GM18868 (cell line): Measurements from ENCODE around the gene RBP3.

Experiments
- ATAC-seq: cut with Tn5 transposase; IDR thresholded peaks from one replicate; pipeline ENCODE4 v1.9.1; 2021; ENCODE audit warnings: mild to moderate bottlenecking, moderate library complexity; ENCODE audit not compliant: unreplicated experiment

Gene RBP3

DNA sequence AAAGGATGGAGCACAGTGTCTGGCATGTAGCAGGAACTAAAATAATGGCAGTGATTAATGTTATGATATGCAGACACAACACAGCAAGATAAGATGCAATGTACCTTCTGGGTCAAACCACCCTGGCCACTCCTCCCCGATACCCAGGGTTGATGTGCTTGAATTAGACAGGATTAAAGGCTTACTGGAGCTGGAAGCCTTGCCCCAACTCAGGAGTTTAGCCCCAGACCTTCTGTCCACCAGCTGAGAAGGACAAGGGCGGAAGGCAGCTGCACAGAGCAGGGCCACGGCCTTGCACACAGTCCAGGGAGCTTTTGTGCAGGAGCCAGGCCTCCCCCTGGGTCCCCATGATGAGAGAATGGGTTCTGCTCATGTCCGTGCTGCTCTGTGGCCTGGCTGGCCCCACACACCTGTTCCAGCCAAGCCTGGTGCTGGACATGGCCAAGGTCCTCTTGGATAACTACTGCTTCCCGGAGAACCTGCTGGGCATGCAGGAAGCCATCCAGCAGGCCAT is at the start of gene RBP3:
Gene RBP3 (plus strand): TSS at position 226 of the 514 bp plus-strand sequence. CDS start 122 bp downstream, at position 348.
- no peak for ATAC-seq

DNA sequence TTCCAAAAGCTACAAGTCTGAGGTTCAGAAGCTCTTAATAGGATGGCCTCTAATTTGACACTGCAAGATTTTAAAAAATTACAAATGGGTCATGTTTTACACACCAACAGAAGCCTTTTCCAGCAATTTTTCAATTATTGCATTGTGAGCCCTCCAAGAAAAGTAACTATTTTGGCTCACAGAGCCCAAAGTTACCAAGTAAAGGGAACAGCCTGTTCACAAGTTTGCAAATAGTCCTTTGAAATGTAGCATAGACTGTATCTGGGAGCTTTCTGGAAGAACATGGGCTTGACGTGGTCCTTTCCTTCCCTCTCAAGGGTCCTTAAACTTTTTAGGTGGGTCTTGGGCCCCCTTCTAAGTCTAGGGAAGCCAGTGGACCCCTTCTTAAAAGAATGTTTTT is 49.4 kb upstream of the RBP3 start:
- no peak for ATAC-seq

- no peak for ATAC-seq
Measured at GRCh38 chr10:47299611-47300428, 48.3 kb upstream of the RBP3 start, which contains the start of gene GDF10. GDF10 (plus strand) TSS chr10:47300197; CDS start chr10:47300652, 455 bp downstream.

DNA sequence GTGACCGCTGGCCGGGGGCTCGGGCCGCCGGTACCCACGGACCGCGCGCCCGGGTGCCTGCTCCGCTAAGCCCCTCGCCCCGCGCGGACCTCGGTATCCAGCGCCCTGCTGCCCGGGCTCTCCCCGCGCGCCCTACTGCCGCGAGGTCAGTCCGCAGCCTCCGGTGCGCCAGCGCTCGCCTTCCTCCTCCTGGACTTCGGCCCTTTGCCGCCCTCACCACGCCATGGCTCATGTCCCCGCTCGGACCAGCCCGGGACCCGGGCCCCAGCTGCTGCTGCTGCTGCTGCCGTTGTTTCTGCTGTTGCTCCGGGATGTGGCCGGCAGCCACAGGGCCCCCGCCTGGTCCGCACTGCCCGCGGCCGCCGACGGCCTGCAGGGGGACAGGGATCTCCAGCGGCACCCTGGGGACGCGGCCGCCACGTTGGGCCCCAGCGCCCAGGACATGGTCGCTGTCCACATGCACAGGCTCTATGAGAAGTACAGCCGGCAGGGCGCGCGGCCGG is 47.7 kb upstream of the RBP3 start:
- ATAC-seq: no peak

GRCh38 chr10:47301833-47302232 is 46.3 kb upstream of the RBP3 start:
- no peak for ATAC-seq

DNA sequence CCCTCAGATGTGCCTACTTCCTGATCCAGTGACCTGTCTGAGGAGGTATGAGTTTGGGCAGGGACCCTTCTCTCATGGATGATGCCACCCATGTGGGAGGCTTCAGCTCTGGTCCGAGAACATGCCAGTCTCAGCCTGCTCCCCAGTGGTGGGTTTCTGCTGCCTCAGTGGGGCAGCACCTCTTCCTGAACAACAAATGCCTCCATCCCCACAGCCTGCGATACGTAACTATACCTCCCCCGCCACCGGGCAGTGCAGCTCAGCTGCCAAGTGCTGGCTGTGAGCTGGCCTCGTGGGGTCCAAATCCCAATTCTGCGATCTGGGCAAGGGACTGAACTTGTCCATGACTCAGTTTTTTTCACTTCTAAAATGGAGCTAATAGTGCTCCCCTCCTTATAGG is 45.1 kb upstream of the RBP3 start:
- ATAC-seq: no peak

DNA sequence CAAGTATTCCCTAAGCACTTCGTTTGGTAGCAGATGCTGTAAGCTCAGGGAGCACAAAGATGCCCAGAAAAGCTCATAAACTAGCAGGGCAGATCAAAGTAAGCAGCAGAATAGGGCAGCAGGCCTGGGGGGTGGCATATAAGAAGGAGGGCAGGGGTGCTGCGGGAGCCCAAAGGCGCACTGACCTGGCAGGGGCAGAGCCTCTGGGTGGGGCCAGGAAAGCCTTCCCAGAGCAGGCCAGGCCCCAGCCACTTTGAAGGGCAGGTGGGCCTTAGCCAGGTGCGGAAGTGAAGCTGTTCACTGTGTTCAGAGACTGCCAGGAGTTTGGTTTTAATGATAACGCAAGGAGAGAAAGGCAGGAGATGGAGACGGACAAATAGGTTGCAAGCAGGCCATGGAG is 44.3 kb upstream of the RBP3 start:
- ATAC-seq: no peak

DNA sequence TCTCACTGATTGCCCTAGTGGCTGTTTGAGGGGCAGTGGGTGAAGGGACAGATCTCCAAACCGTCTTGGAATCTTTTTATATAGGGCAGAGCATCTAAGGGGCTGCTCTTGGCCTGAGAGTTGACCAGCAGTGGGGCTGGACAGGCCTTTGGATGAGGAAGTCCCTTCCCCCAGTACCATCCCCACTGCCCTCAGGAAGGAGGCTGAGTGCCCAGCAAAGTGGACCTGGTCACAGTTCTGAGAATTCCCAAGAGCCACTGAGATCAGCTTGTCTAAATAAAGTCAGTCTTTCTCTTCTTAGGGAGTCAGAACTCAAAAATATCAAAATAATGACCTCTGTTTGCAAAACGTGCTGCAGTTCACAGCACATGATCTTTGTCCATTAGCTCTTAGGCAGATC is 42.6 kb upstream of the RBP3 start:
- ATAC-seq: no peak

- ATAC-seq: no peak
Measured at GRCh38 chr10:47306387-47307210, 41.6 kb upstream of the RBP3 start.

GRCh38 chr10:47307381-47307780 is 40.8 kb upstream of the RBP3 start:
- ATAC-seq: no peak

GRCh38 chr10:47308775-47309174 is 39.4 kb upstream of the RBP3 start:
- ATAC-seq: no peak

GRCh38 chr10:47309408-47310089 is 38.6 kb upstream of the RBP3 start:
- ATAC-seq: no peak

- no peak for ATAC-seq
Measured at GRCh38 chr10:47310090-47310505, 38.1 kb upstream of the RBP3 start.

DNA sequence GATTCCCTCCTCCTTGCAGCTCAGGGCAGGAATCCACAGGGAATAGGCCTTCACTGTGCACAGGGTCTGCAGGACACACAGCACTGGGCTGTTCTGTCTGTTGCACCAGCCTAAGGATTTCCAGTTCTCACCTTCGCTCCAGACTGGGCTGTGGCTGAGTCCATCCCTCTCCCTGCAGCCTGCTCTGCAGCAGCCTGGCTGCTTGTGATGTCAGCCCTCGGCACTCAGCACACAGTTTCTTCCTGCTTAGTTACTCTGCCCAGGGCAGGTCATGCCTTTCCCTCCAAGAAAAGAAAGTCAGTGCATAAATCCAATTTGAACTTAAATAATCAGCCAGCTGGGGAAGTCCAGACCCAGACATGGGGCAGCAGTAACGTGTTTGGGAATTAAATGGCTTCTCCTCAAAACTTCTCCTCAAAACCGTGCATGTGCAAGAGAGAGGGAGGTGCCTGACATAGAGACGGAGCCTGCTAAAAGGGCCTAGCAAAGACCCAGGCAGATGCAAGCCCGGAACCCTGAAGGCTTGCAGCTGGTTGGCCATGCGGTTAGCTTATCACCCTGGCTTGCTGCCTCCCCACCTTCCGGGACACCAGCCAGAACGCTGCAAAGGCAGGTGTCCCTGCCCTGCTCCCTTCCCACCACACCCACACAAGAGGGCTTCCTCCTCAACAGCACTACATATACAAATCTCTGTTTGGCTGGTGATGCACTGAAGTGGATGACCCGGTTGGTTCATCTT is 36.8 kb upstream of the RBP3 start:
- ATAC-seq: no peak

GRCh38 chr10:47311932-47312662 is 36.1 kb upstream of the RBP3 start:
- ATAC-seq: peak; percentile 86

DNA sequence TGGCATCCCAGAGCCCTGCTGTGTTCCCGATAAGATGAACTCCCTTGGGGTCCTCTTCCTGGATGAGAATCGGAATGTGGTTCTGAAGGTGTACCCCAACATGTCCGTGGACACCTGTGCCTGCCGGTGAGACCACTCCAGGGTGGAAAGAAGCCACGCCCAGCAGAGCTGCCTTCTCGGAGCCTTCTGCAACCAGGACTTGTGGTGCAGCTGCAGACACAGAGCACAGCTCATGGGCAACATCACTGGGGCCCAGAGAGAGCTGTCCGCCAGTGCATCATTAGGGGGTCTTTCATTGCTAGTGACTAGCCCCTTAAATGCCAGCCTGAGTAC is 35.5 kb upstream of the RBP3 start:
- ATAC-seq: no peak

- no peak for ATAC-seq
Measured at GRCh38 chr10:47314416-47314970, 33.7 kb upstream of the RBP3 start.

GRCh38 chr10:47315421-47315820 is 32.7 kb upstream of the RBP3 start:
- no peak for ATAC-seq

- ATAC-seq: no peak
Measured at GRCh38 chr10:47316131-47316530, 32.0 kb upstream of the RBP3 start.
